ENCODE data around the gene THUMPD1. TPM values are rescaled to one million over a fixed set of nuclear protein-coding genes. Genes with fewer than 3 reads are reported as not detected.

THUMPD1 gene
- total and polyA plus RNA-seq, 2 experiments from 2014 or later: 44.6 to 93.0 TPM

DNA sequence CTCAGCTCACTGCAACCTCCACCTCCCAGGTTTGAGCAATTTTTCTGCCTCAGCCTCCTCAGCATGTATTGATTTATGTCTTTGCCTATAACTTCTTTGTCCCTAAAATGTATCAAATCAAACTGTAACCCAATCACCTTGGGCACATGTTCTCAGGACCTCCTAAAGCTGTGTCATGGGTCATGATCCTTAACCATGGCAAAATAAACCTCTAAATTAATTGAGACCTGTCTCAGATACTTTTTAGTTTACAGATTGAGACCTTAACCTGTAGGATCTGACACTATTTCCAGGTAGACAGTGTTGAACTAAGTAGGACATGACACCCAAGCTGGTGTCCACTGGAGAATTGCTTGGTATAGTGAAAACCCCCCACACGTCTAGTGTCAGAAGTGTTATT, 19.6 kb upstream of the THUMPD1 start:
- H3K36me3 ChIP-seq (ENCODE audit: insufficient read depth): no peaks in the 10 kb centered on the region
- no peaks in the 10 kb centered on the region for H4K20me1 ChIP-seq (replicated peaks; ENCODE audit: insufficient read depth)
- Mint-ChIP-seq H3K9me3 (peaks cover 12% of the 10 kb centered on the region; the same call in 2 of the 3 replicates), H3K4me3 (no peak overlapping the region), H3K4me1 (peaks cover 5% of the 10 kb centered on the region; the same call in 2 of the 3 replicates), H3K27ac (no peak overlapping the region), H3K27me3 (ENCODE audit: insufficient read depth, low read depth, poor library complexity) (no peaks in the 10 kb centered on the region), H3K36me3 (ENCODE audit: low read depth) (no peaks in the 10 kb centered on the region)
- TF ChIP-seq CREB1 (CRISPR knock-in tag; IDR thresholded peaks at IDR 0.05; ENCODE audit: low read depth) (no peak), ZNF114 (CRISPR knock-in tag; IDR thresholded peaks at IDR 0.05) (no peak), JUNB (IDR thresholded peaks at IDR 0.05; ENCODE audit: unreplicated experiment) (no peak), POLR2AphosphoS5 (IDR thresholded peaks at IDR 0.05; ENCODE audit: low read depth) (no peak), ZNF331 (CRISPR knock-in tag; IDR thresholded peaks at IDR 0.05; ENCODE audit: low read depth) (no peak)
- TF ChIP-seq, protein P1, sequence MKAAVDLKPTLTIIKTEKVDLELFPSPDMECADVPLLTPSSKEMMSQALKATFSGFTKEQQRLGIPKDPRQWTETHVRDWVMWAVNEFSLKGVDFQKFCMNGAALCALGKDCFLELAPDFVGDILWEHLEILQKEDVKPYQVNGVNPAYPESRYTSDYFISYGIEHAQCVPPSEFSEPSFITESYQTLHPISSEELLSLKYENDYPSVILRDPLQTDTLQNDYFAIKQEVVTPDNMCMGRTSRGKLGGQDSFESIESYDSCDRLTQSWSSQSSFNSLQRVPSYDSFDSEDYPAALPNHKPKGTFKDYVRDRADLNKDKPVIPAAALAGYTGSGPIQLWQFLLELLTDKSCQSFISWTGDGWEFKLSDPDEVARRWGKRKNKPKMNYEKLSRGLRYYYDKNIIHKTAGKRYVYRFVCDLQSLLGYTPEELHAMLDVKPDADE (IDR thresholded peaks at IDR 0.05): no peak
- TF ChIP-seq, protein P2, sequence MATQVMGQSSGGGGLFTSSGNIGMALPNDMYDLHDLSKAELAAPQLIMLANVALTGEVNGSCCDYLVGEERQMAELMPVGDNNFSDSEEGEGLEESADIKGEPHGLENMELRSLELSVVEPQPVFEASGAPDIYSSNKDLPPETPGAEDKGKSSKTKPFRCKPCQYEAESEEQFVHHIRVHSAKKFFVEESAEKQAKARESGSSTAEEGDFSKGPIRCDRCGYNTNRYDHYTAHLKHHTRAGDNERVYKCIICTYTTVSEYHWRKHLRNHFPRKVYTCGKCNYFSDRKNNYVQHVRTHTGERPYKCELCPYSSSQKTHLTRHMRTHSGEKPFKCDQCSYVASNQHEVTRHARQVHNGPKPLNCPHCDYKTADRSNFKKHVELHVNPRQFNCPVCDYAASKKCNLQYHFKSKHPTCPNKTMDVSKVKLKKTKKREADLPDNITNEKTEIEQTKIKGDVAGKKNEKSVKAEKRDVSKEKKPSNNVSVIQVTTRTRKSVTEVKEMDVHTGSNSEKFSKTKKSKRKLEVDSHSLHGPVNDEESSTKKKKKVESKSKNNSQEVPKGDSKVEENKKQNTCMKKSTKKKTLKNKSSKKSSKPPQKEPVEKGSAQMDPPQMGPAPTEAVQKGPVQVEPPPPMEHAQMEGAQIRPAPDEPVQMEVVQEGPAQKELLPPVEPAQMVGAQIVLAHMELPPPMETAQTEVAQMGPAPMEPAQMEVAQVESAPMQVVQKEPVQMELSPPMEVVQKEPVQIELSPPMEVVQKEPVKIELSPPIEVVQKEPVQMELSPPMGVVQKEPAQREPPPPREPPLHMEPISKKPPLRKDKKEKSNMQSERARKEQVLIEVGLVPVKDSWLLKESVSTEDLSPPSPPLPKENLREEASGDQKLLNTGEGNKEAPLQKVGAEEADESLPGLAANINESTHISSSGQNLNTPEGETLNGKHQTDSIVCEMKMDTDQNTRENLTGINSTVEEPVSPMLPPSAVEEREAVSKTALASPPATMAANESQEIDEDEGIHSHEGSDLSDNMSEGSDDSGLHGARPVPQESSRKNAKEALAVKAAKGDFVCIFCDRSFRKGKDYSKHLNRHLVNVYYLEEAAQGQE (IDR thresholded peaks at IDR 0.05; ENCODE audit: unreplicated experiment): no peak
- TF ChIP-seq, protein P3, sequence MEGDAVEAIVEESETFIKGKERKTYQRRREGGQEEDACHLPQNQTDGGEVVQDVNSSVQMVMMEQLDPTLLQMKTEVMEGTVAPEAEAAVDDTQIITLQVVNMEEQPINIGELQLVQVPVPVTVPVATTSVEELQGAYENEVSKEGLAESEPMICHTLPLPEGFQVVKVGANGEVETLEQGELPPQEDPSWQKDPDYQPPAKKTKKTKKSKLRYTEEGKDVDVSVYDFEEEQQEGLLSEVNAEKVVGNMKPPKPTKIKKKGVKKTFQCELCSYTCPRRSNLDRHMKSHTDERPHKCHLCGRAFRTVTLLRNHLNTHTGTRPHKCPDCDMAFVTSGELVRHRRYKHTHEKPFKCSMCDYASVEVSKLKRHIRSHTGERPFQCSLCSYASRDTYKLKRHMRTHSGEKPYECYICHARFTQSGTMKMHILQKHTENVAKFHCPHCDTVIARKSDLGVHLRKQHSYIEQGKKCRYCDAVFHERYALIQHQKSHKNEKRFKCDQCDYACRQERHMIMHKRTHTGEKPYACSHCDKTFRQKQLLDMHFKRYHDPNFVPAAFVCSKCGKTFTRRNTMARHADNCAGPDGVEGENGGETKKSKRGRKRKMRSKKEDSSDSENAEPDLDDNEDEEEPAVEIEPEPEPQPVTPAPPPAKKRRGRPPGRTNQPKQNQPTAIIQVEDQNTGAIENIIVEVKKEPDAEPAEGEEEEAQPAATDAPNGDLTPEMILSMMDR (conservative IDR thresholded peaks at IDR 0.05; ENCODE audit: low read depth in 2 of 2): no peak
- TF ChIP-seq, protein P4, sequence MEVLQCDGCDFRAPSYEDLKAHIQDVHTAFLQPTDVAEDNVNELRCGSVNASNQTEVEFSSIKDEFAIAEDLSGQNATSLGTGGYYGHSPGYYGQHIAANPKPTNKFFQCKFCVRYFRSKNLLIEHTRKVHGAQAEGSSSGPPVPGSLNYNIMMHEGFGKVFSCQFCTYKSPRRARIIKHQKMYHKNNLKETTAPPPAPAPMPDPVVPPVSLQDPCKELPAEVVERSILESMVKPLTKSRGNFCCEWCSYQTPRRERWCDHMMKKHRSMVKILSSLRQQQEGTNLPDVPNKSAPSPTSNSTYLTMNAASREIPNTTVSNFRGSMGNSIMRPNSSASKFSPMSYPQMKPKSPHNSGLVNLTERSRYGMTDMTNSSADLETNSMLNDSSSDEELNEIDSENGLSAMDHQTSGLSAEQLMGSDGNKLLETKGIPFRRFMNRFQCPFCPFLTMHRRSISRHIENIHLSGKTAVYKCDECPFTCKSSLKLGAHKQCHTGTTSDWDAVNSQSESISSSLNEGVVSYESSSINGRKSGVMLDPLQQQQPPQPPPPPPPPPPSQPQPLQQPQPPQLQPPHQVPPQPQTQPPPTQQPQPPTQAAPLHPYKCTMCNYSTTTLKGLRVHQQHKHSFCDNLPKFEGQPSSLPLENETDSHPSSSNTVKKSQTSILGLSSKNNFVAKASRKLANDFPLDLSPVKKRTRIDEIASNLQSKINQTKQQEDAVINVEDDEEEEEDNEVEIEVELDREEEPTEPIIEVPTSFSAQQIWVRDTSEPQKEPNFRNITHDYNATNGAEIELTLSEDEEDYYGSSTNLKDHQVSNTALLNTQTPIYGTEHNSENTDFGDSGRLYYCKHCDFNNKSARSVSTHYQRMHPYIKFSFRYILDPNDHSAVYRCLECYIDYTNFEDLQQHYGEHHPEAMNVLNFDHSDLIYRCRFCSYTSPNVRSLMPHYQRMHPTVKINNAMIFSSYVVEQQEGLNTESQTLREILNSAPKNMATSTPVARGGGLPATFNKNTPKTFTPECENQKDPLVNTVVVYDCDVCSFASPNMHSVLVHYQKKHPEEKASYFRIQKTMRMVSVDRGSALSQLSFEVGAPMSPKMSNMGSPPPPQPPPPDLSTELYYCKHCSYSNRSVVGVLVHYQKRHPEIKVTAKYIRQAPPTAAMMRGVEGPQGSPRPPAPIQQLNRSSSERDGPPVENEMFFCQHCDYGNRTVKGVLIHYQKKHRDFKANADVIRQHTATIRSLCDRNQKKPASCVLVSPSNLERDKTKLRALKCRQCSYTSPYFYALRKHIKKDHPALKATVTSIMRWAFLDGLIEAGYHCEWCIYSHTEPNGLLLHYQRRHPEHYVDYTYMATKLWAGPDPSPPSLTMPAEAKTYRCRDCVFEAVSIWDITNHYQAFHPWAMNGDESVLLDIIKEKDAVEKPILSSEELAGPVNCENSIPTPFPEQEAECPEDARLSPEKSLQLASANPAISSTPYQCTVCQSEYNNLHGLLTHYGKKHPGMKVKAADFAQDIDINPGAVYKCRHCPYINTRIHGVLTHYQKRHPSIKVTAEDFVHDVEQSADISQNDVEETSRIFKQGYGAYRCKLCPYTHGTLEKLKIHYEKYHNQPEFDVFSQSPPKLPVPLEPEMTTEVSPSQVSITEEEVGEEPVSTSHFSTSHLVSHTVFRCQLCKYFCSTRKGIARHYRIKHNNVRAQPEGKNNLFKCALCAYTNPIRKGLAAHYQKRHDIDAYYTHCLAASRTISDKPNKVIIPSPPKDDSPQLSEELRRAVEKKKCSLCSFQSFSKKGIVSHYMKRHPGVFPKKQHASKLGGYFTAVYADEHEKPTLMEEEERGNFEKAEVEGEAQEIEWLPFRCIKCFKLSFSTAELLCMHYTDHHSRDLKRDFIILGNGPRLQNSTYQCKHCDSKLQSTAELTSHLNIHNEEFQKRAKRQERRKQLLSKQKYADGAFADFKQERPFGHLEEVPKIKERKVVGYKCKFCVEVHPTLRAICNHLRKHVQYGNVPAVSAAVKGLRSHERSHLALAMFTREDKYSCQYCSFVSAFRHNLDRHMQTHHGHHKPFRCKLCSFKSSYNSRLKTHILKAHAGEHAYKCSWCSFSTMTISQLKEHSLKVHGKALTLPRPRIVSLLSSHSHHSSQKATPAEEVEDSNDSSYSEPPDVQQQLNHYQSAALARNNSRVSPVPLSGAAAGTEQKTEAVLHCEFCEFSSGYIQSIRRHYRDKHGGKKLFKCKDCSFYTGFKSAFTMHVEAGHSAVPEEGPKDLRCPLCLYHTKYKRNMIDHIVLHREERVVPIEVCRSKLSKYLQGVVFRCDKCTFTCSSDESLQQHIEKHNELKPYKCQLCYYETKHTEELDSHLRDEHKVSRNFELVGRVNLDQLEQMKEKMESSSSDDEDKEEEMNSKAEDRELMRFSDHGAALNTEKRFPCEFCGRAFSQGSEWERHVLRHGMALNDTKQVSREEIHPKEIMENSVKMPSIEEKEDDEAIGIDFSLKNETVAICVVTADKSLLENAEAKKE (CRISPR knock-in tag; IDR thresholded peaks at IDR 0.05): no peak
- H3K4me1 ChIP-seq (ENCODE audit: insufficient read depth): no peaks in the 10 kb centered on the region
- H3K4me2 ChIP-seq: no peak overlapping the region
- H3K27ac ChIP-seq (ENCODE audit: low read depth): no peak overlapping the region
- no peak for ATAC-seq
- no peak overlapping the region for H2AFZ ChIP-seq
- no peaks in the 10 kb centered on the region for H3K9me2 ChIP-seq (ENCODE audit: insufficient read depth)
- no peaks in the 10 kb centered on the region for H3K27me3 ChIP-seq (ENCODE audit: insufficient read depth)
- no peak for DNase-seq (ENCODE audit: low spot score)
- H3K79me2 ChIP-seq (replicated peaks; ENCODE audit: insufficient read depth): no peaks in the 10 kb centered on the region
- H3K4me3 ChIP-seq: no peak overlapping the region
- no peaks in the 10 kb centered on the region for H3F3A ChIP-seq (replicated peaks; ENCODE audit: low read depth)
